HCT116 (cell line): ENCODE data around the gene PGC. TPM values are rescaled to one million over a fixed set of nuclear protein-coding genes. Genes with fewer than 3 reads are reported as not detected.
A peak's percentile ranks its signal among the peaks of the same experiment; 100 is the strongest.

Experiments used
- ATAC-seq: fragments of 200-7000 bp; cut with Tn5 transposase; 2 replicates; pipeline ENCODE4 v1.9.1; 2020; ENCODE audit warnings: mild to moderate bottlenecking, moderate library complexity
- BruUV-seq: library from RNA; stranded (reverse); fragments of 400-500 nt; replicated peaks from 2 replicates; lab custom pipeline; 2021; lab: Mats Ljungman, UMichigan
- CTCF ChIA-PET: fragments of 300-600 bp; sonication (Branson Sonifier 250); formaldehyde crosslinking; loops from one replicate; lab custom pipeline; 2021; ENCODE audit warnings: antibody characterized with exemption; lab: Charles Lee
- POLR2A ChIA-PET: fragments of 300-600, 350-600 bp; sonication (Branson Sonifier 250); formaldehyde crosslinking; loops from one replicate; lab custom pipeline; 2021; ENCODE audit warnings: antibody characterized with exemption; lab: Charles Lee
- RAD21 ChIA-PET, 2 experiments: fragments of 300-600 bp; sonication (Branson Sonifier 250); formaldehyde crosslinking; loops; one replicate each; lab custom pipeline; 2023; ENCODE audit warnings: low total read pairs in 2 of 2; ENCODE audit not compliant: uncharacterized antibody in 2 of 2, unreplicated experiment in 2 of 2, low non-redundant PET in 1 of 2; lab: Charles Lee
- DNase-seq: peaks from one replicate; pipeline ENCODE4 v3.0.0-alpha.2; 2010; ENCODE audit warnings: low read depth, low spot score
- H2AFZ ChIP-seq: fragments of 200-600 bp; shearing (Covaris generic), sonication (generic); 2 replicates; pipeline ENCODE4 v1.6.1; 2017; ENCODE audit warnings: low read depth, mixed run types, mixed read lengths, antibody characterized with exemption, low read length; ENCODE audit not compliant: poor library complexity, severe bottlenecking
- H3K27ac ChIP-seq: 2 replicates; pipeline ENCODE4 v1.5.1; 2012; ENCODE audit warnings: low read depth, low read length
- H3K27me3 ChIP-seq: fragments of 200-600 bp; sonication (generic); 2 replicates; pipeline ENCODE4 v1.6.1; 2016; ENCODE audit warnings: mixed run types, low read length, mixed read lengths; ENCODE audit not compliant: insufficient read depth
- H3K36me3 ChIP-seq, 2 experiments: fragments of 200-500 bp in 1 of 2; fragments of 200-600 bp in 1 of 2; sonication (Bioruptor generic) in 1 of 2; sonication (generic) in 1 of 2; 2 replicates each; pipeline versions ENCODE4 v1.5.1 to v1.6.1; 2014 to 2016; ENCODE audit warnings: low read length in 2 of 2, inconsistent platforms in 1 of 2, mixed read lengths in 1 of 2, mixed run types in 1 of 2; ENCODE audit not compliant: insufficient read depth in 2 of 2, control insufficient read depth in 1 of 2
- H3K4me1 ChIP-seq, 2 experiments: fragments of 200-600 bp in 1 of 2; sonication (generic) in 1 of 2; 2 replicates each; pipeline versions ENCODE4 v1.5.1 to v1.6.1; 2012 to 2017; ENCODE audit warnings: low read length in 2 of 2, inconsistent platforms in 1 of 2, mild to moderate bottlenecking in 1 of 2, mixed read lengths in 1 of 2, mixed run types in 1 of 2, moderate library complexity in 1 of 2; ENCODE audit not compliant: insufficient read depth in 2 of 2, control insufficient read depth in 1 of 2
- H3K4me2 ChIP-seq: fragments of 200-600 bp; sonication (generic); 2 replicates; pipeline ENCODE4 v1.6.1; 2017; ENCODE audit warnings: mixed run types, low read length, mixed read lengths
- H3K4me3 ChIP-seq, 2 experiments: fragments of 200-600 bp in 1 of 2; sonication (generic) in 1 of 2; replicated peaks in 1 of 2; 2 replicates each; pipeline ENCODE4 v1.5.1; 2011 to 2016; ENCODE audit warnings: low read length in 2 of 2, control low read depth in 1 of 2, low read depth in 1 of 2, mild to moderate bottlenecking in 1 of 2, mixed read lengths in 1 of 2, mixed run types in 1 of 2
- H3K79me2 ChIP-seq: fragments of 200-600 bp; sonication (generic); 2 replicates; pipeline ENCODE4 v1.6.1; 2017; ENCODE audit warnings: mild to moderate bottlenecking, mixed run types, low read length, moderate library complexity, mixed read lengths; ENCODE audit not compliant: insufficient read depth
- H3K9ac ChIP-seq: fragments of 200-600 bp; sonication (generic); 2 replicates; pipeline ENCODE4 v1.6.1; 2016; ENCODE audit warnings: low read length, mixed read lengths
- H3K9me2 ChIP-seq: fragments of 200-600 bp; sonication (generic), shearing (Covaris generic); 2 replicates; pipeline ENCODE4 v1.6.1; 2017; ENCODE audit warnings: mixed run types, mild to moderate bottlenecking, moderate library complexity; ENCODE audit not compliant: insufficient read depth
- H3K9me3 ChIP-seq, 2 experiments: fragments of 200-500 bp in 1 of 2; fragments of 200-600 bp in 1 of 2; sonication (Bioruptor generic) in 1 of 2; sonication (generic) in 1 of 2; 2 replicates each; pipeline ENCODE4 v1.6.1; 2014 to 2017; ENCODE audit warnings: low read length in 2 of 2, mixed read lengths in 2 of 2, inconsistent platforms in 1 of 2, low read depth in 1 of 2, mild to moderate bottlenecking in 1 of 2, mixed run types in 1 of 2, moderate library complexity in 1 of 2; ENCODE audit not compliant: control insufficient read depth in 1 of 2, insufficient read depth in 1 of 2
- H4K20me1 ChIP-seq: fragments of 200-600 bp; sonication (generic), shearing (Covaris generic); 2 replicates; pipeline ENCODE4 v1.6.1; 2017; ENCODE audit warnings: mixed run types, mild to moderate bottlenecking, moderate library complexity; ENCODE audit not compliant: insufficient read depth
- CTCF ChIP-seq, 3 experiments: fragments of 200-600 bp in 1 of 3; sonication (generic) in 1 of 3; IDR thresholded peaks in 2 of 3; conservative IDR thresholded peaks in 1 of 3; 2 replicates each; pipeline ENCODE4 v1.5.1; 2012 to 2017; ENCODE audit warnings: low read depth in 2 of 3, low read length in 2 of 3, antibody characterized with exemption in 1 of 3, borderline replicate concordance in 1 of 3, control low read depth in 1 of 3, mild to moderate bottlenecking in 1 of 3, mixed read lengths in 1 of 3, mixed run types in 1 of 3, moderate library complexity in 1 of 3; ENCODE audit not compliant: insufficient read depth in 1 of 3
- EZH2phosphoT487 ChIP-seq: fragments of 200-600 bp; IDR thresholded peaks from 2 replicates; pipeline ENCODE4 v1.6.1; 2018; ENCODE audit warnings: antibody characterized with exemption, borderline replicate concordance
- FOSL1 ChIP-seq: IDR thresholded peaks from 2 replicates; pipeline ENCODE4 v1.6.1; 2012; ENCODE audit warnings: low read depth
- RAD21 ChIP-seq: IDR thresholded peaks from 2 replicates; pipeline ENCODE4 v1.6.1; 2012; ENCODE audit warnings: low read depth, mild to moderate bottlenecking
- TCF7L2 ChIP-seq: IDR thresholded peaks from 2 replicates; pipeline ENCODE4 v1.7.0; 2011; ENCODE audit warnings: borderline replicate concordance, inconsistent platforms; ENCODE audit not compliant: insufficient read depth, insufficient read length; ENCODE audit errors: extremely low read depth
- ZBTB33 ChIP-seq: IDR thresholded peaks from 2 replicates; pipeline ENCODE4 v1.6.1; 2011; ENCODE audit warnings: mild to moderate bottlenecking, low read length, moderate library complexity; ENCODE audit not compliant: insufficient replicate concordance; ENCODE audit errors: extremely low read depth
- ZFX ChIP-seq: fragments of 450-650 bp; IDR thresholded peaks from 2 replicates; pipeline ENCODE4 v1.6.1; 2017
- intact Hi-C: fragments of 100-400 bp; cut with micrococcal nuclease; formaldehyde crosslinking; loops from 2 replicates; pipeline ENCODE4 v1.10.0; 2022
- total RNA-seq: library from RNA; stranded (reverse); gene quantifications from one replicate; pipeline ENCODE4 v1.2.1, GENCODE V29; 2021; ENCODE audit not compliant: unreplicated experiment

The PGC gene
- total RNA-seq, 1 experiment from 2014 or later = 1.2 TPM

GRCh38 chr6:41779336-41779735, 32.1 kb upstream of the PGC start:
- Histone ChIP-seq H3K4me1 (peaks cover 14 to 23% of the 10 kb centered on the region in 2 experiments), H3K9me2 (no peaks in the 10 kb centered on the region), H3K4me2 (peak overlapping the region; percentile 92), H2AFZ (no peak overlapping the region), H4K20me1 (no peaks in the 10 kb centered on the region), H3K4me3 (peak overlapping the region; percentile 77 to 83), H3K9ac (peak overlapping the region; percentile 68), H3K27ac (peak overlapping the region; percentile 8; the same call in 1 of the 2 replicates), H3K36me3 (no peaks in the 10 kb centered on the region; a peak in 1 of 4 replicates), H3K9me3 (no peaks in the 10 kb centered on the region), H3K79me2 (no peaks in the 10 kb centered on the region), H3K27me3 (no peaks in the 10 kb centered on the region)
- DNase-seq (no peak), ATAC-seq (peak; percentile 34)
- intact Hi-C loops = loop anchor here (2.0 to 10.0 kb wide), 2 partner anchors 45 to 175 kb away; partner anchors contain the start of gene TFEB
- no TSS peak for BruUV-seq
- ChIA-PET CTCF (interaction anchor here (0.7 to 0.8 kb wide), 2 partner anchors 11 to 266 kb away, joined by 3 to 4 read pairs; no protein-coding TSS in a partner anchor), POLR2A (no interaction called here), RAD21 (no interaction called here)
- TF ChIP-seq RAD21 = no peak
- no peak for TF ChIP-seq FOSL1
- TF ChIP-seq ZBTB33 = no peak
- no peak for TF ChIP-seq ZFX
- TF ChIP-seq TCF7L2 = no peak
- no peak for TF ChIP-seq CTCF (IDR thresholded peaks at IDR 0.05 in 2 of 3, conservative IDR thresholded peaks at IDR 0.05 in 1 of 3; ENCODE audit: borderline replicate concordance in 1 of 3, insufficient read depth in 1 of 3, low read depth in 2 of 3, low read length in 2 of 3)
- TF ChIP-seq EZH2phosphoT487 = no peak
